ENCODE results near the gene COL5A1.

DNA sequence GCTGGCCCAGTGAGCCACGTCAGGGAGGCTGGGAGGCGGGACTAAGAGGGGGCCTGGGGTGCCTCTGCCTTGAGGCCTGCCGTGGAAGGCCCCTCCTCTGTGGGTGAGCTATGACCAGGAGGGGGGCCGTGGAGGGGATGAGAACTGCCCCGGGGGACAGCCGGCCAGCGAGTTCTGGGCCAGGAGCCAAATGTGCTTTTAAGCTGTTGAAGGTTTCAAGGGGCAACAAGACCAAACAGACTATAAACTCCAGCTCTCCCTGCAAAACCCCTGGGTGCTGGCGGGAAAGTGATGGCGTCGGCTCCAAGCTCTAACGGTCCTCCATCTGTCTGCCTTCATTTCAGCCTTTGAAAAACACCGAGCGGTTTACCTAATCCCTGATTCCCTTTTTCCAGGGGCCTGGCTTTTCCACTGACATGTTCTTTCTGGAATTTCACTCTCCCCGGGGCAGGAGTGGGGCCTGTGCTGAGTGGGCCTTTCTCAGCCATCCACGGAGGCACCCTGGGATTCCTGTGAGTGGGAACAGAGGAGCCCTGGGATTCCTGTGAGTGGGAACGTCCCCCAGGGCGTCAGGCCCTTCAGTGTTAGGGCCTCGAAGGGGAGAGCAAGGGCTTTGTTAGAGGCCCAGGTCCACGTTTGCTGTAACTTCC, 65.6 kb downstream of the COL5A1 start:
- TF ChIP-seq CTCF (optimal IDR thresholded peaks at IDR 0.05 in 1 of 3, IDR thresholded peaks at IDR 0.05 in 1 of 3, conservative IDR thresholded peaks at IDR 0.05 in 1 of 3; ENCODE audit: extremely low read depth in 1 of 3, insufficient read depth in 2 of 3, low read length in 3 of 3): no peak
- no peak for TF ChIP-seq EZH2 (IDR thresholded peaks at IDR 0.05; ENCODE audit: low read length)
